Inflammatory macrophage treated with lipopolysaccharide for 1 hour (primary cell): Measurements from ENCODE around the gene STYK1.
"Not testable (repeated sequence)": the region's sequence is repeated elsewhere in the genome, so short reads cannot be mapped to it uniquely, and the experiment has no call there.

Experiments
- DNase-seq, 2 donors: peaks; one replicate each; pipeline ENCODE4 v3.0.0-alpha.2; 2020 to 2022

The STYK1 gene

DNA sequence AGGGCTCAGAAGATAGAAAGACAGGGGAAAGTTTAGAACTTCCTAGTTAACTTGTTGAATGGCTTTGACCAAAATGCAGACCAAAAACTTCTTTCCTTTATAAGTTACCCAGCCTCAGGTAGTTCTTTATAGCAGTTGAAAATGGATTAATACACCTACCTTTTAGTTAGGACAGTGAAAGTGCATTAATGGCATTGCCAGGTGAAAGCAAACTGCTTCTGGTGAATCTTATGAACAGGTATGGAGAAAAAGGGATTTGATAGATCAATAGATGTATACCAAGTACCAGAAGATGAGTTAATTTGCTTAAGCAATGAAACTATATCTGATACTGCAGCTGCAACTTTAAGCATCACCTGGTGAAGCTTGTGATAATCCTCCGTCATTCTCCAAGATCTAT lies 14.2 kb upstream of the STYK1 start:
- DNase-seq = no peak

DNA sequence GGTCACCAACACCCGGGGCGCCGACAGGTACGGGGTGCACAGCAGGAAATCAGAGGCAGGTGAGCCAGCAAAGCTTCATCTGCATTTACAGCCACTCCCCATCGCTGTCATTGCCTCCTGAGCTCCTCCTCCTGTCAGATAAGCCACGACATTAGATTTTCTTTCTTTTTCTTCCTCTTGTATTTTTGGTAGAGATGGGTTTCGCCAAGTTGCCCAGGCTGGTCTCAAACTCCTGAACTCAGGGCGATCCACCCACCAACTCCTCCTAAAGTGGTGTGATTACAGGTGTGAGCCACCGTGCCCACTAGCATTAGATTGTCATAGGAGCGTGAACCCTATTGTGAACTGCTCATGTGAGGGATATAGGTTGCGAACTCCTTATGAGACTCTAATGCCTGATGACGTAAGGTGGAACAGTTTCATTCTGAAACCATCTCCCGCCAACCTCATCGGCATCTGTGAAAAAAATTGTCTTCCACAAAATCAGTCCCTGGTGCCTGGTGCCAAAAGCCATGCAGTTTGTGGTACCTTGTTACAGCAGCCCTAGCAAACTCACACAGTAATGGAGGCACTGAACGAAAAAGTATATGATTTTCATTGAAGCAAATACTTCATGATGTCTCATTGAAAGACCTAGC lies 1.5 kb downstream of the STYK1 start:
- DNase-seq = no peak

DNA sequence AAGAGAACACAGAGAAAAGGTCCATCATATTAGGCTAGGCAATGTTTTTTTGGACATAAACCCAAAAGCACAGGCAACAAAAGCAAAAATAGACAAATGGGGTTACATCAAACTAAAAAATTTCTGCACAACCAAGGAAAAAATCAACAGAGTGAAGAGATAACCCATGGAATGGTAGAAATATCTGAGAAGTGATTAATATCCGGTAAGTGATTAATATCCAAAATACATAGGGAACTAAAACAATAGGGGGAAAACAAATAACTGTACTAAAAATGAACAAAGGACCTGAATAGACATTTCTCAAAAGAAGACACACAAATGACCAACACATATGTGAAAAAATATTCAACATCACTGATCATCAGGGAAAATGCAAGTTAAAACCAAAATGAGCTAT lies 4.3 kb downstream of the STYK1 start:
- DNase-seq = no peak

DNA sequence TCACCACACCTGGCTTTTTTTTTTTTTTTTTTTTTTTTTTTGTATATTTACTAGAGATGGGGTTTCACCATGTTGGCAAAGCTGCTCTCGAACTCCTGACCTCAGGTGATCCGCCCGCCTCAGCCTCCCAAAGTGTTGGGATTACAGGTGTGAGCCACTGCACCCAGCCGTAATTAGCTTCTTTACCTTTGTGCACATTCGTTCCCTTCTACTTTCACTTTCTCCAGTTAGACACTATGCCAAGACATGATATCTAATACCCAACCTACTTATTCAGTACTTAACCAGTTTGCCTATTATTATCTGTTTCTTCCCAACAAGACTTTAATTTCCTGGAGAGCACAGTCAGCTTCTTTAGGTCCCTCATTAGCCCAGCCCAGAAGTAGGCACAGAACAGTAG lies 5.3 kb downstream of the STYK1 start:
- no peak for DNase-seq

- DNase-seq = no peak
Observed at GRCh38 chr12:10667581-10667980, 6.3 kb downstream of the STYK1 start.

GRCh38 chr12:10664499-10664898 lies 9.4 kb downstream of the STYK1 start:
- no peak for DNase-seq

DNA sequence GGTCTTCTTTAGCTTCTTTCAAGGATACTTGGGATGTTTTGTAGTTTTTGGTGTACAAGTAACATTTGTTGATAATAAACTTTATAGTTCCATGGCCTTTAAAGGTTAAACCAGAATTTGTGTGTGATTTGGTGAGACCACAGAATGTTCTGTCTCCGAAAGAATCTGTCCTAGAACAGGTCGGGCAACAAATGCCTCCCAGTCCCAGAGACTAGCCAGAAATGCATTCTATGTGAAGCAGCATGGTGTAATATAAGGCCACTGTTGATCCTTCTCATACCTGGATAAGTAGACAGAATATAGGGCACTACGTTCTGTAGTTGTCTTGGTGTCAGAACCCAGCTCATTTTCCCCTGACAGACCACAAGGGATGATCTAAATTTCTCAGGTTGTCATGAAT lies 10.0 kb downstream of the STYK1 start:
- DNase-seq = no peak

GRCh38 chr12:10661338-10661737 lies 12.5 kb downstream of the STYK1 start:
- DNase-seq = no peak

DNA sequence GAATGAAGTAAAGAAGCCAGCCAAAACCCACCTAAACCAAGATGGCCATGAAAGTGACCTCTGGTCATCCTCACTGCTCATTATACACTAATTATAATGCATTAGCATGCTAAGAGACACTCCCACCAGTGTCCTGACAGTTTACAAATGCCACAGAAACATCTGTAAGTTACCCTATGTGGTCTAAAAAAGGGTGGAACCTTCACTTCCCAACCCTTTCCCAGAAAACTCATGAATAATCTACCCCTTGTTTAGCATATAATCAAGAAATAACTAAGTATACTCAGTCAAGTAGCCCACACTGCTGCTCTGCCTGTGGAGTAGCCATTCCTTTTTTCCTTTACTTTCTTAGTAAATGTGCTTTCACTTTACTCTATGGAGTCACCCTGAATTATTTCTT lies 19.8 kb downstream of the STYK1 start:
- no peak for DNase-seq

GRCh38 chr12:10652192-10652591 lies 21.7 kb downstream of the STYK1 start:
- DNase-seq = no peak

GRCh38 chr12:10646576-10646975 lies 27.3 kb downstream of the STYK1 start:
- not testable (repeated sequence) for DNase-seq

DNA sequence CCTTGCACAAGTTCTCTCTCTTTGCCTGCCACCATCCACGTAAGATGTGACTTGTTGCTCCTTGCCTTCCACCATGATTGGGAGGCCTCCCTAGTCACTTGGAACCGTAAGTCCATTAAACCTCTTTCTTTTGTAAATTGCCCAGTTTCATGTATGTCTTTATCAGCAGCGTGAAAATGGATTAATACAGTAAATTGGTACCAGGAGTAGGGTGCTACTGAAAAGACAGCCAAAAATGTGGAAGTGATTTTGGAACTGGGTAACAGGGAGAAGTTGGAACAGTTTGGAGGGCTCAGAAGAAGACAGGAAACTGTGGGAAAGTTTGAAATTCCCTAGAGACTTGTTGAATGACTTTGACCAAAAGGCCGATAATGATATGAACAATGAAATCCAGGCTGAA lies 27.9 kb downstream of the STYK1 start:
- no peak for DNase-seq

DNA sequence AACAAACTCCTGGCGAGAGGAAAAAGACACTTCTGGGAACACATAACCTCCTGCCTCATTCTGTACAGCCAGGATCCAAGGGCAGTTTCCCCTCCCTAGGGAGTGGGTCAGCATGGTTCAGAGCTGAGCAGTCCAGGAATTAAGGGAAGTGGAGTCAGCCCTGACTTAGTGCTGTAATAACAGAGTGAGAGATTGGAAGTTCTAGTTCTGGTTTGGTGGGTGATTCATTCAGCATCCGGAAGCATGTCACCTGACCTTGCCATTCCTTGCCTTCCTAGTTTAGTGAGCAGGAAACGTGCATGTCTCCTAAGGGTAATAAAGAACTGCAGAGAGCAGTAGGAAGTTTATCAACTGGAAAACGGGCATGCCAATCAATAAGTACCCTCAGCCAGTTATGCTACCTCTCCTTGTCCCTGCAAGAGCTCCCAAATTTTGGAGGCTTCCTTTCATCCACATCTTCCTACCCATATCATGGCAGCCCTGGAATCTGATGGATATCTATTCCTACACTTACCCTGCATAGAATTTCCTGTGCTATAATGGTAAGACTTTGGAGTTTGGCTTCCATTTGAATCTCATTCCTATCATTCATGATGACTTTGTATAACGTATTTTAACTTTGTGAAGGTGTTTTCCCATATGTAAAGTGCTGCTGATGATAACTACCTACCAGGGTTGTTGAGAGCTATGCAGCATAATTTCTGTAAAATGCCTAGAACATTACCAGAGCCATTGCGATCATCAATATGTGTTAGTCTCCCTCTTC lies 31.9 kb downstream of the STYK1 start:
- no peak for DNase-seq

DNA sequence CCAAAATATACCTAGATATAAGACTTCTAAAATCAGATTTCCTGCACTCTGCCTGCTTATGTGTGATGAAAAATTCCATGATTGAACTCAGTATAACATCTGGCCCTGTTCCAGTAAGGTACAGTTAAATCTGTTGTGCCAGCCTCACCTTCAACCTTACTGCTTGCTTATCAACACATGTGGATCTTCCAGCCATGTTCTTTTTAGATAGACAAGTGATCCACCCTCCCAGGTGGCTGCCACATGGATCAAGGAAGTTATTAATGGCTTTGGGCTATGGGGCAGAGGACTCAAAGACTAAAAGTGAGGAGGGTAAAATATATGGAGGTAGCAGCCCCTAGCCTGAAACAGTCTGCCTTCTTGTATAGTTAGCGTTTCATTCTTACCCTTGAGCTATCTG lies 35.1 kb downstream of the STYK1 start:
- DNase-seq = no peak

GRCh38 chr12:10636611-10637010 lies 37.2 kb downstream of the STYK1 start:
- no peak for DNase-seq

- DNase-seq = no peak
Observed at GRCh38 chr12:10636124-10636523, 37.7 kb downstream of the STYK1 start.

DNA sequence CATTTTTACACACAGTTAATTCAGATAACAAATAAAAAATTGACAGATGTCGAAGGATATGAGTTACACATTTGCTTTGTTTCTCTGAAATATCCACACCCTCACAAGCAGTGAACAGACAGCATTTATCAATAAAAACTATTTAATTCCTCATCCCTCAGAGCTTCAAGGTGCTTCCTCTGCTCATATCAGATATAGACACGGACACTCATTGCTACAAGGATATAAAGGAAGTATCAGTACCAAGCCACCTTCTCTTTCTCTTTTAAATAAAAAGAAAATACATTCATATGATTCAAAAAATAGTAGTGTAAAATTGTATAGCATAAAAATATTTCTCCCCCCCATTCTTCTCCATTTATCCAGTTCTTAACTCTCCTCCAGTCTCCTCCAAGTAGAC lies 38.5 kb downstream of the STYK1 start:
- no peak for DNase-seq

- no peak for DNase-seq
Observed at GRCh38 chr12:10634427-10634826, 39.4 kb downstream of the STYK1 start.

DNA sequence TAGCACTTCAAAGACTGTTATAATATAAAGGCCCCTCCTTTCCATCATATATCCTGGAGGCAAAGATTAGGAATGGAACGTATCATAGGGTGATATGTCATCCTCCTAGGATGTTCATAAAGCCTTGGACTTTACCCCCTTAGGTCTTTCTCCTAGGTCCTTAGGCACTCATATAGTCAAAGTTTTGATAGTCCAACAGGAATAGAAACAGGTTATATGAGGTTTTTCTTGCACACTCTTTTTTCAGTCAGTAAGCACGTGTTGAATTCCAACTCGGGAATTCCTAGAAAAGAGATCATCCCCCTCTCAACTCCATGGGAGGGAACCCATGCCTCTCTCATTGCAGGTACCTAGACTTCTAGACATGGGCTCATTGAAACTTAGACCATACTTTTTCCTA lies 40.3 kb downstream of the STYK1 start:
- DNase-seq = no peak

- no peak for DNase-seq
Observed at GRCh38 chr12:10632226-10632625, 41.6 kb downstream of the STYK1 start.

DNA sequence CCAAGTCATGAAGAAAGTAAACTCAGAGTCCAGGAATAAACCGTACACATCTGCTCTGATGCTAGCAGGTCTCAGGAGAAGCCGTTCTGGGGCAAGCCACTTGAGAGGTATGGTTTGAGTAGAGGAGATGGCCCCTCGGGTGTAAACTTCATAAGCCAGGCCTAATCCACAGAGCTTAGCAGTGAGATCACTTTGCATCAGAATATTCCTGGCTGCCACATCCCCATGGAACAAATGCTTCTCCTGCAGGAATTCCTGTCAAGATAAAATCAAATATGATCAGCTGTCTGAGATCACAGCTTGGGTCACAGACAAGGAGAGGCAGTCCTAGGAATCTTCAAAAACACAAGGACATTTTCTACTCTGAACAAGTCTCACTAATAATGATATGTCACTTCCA lies 49.2 kb downstream of the STYK1 start:
- DNase-seq = no peak

- peak in 1 of 2 donors; percentile 11 for DNase-seq
Observed at GRCh38 chr12:10623131-10623530, 50.7 kb downstream of the STYK1 start.

GRCh38 chr12:10621278-10621677 lies 52.6 kb downstream of the STYK1 start:
- no peak for DNase-seq

DNA sequence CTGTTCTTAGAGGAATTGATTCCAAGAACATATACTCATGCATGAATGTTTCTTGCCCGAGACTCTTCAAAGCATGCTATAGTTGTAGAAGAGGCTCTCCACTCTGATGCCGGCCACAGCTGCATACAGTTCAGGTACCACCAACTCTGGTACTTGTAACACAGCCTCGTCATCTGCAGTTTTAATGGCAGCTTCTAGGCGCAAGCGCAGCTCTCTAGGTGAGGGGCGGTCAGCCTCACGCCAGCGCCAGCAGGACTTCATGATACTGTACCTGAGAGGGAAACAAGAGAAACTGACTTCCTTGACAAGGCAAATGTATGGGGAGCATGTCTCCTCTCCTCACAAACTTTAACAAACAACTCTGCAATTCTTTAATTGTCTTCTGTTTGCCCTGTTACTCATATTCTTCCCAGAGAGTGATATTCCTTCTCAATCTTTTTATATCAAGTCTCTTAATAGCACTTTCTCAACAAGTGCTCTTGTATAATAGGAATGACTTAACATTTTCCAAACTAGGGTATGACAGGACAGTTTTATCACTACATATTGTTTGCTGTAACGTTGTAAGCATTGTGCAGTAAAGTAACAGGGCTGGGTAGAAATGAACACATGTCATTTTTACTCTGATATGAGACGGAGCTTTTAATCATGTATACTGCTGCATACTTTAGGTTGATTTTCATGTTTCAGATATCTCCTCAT lies 53.6 kb downstream of the STYK1 start:
- no peak for DNase-seq
